SK-N-SH (cell line): ENCODE data around the gene FSIP1. TPM values are rescaled to one million over a fixed set of nuclear protein-coding genes. Genes with fewer than 3 reads are reported as not detected.

Experiments
- CTCF ChIA-PET: fragments of 300-600, 350-600 bp; formaldehyde crosslinking; extraction: SDS; loops from one replicate; lab custom pipeline; 2021; lab: Yijun Ruan, JAX
- POLR2A ChIA-PET: fragments of 350-600 bp; sonication (Branson Sonifier 250); formaldehyde crosslinking; extraction: SDS; loops from one replicate; lab custom pipeline; 2020; ENCODE audit warnings: antibody characterized with exemption, inconsistent platforms; lab: Yijun Ruan, JAX
- DNase-seq: peaks from one replicate; pipeline ENCODE4 v3.0.0; 2012
- H2AFZ ChIP-seq: fragments of 200-600 bp; sonication (generic); 2 replicates; pipeline ENCODE4 v1.8.1; 2016; ENCODE audit warnings: antibody characterized with exemption, mild to moderate bottlenecking, low read depth
- H3F3A ChIP-seq: fragments of 200-600 bp; sonication (generic); replicated peaks from 2 replicates; pipeline ENCODE3; 2016; ENCODE audit warnings: antibody characterized with exemption, mild to moderate bottlenecking; ENCODE audit not compliant: insufficient read depth
- H3K27ac ChIP-seq, 2 experiments: fragments of 200-500 bp in 1 of 2; fragments of 200-600 bp in 1 of 2; sonication (Bioruptor generic) in 1 of 2; sonication (generic), shearing (Covaris generic) in 1 of 2; 2 replicates each; pipeline versions ENCODE4 v1.5.1 to v1.6.1; 2014 to 2016; ENCODE audit warnings: low read depth in 2 of 2, inconsistent platforms in 1 of 2, low read length in 1 of 2, mild to moderate bottlenecking in 1 of 2, mixed read lengths in 1 of 2
- H3K27me3 ChIP-seq: fragments of 200-600 bp; sonication (generic), shearing (Covaris generic); 2 replicates; pipeline ENCODE4 v1.6.1; 2016; ENCODE audit warnings: mixed run types; ENCODE audit not compliant: insufficient read depth
- H3K36me3 ChIP-seq, 2 experiments: fragments of 200-500 bp in 1 of 2; fragments of 200-600 bp in 1 of 2; sonication (Bioruptor generic) in 1 of 2; sonication (generic) in 1 of 2; replicated peaks in 1 of 2; 2 replicates each; pipeline versions ENCODE3 to v1.5.1; 2014 to 2016; ENCODE audit warnings: low read length in 1 of 2, mild to moderate bottlenecking in 1 of 2; ENCODE audit not compliant: insufficient read depth in 2 of 2, control insufficient read depth in 1 of 2
- H3K4me1 ChIP-seq, 2 experiments: fragments of 200-500 bp in 1 of 2; fragments of 200-600 bp in 1 of 2; sonication (Bioruptor generic) in 1 of 2; sonication (generic), shearing (Covaris generic) in 1 of 2; 2 replicates each; pipeline versions ENCODE4 v1.5.1 to v1.6.1; 2014 to 2016; ENCODE audit warnings: low read depth in 1 of 2, low read length in 1 of 2, mixed run types in 1 of 2; ENCODE audit not compliant: insufficient read depth in 2 of 2, control insufficient read depth in 1 of 2
- H3K4me2 ChIP-seq: fragments of 200-600 bp; sonication (generic), shearing (Covaris generic); 2 replicates; pipeline ENCODE4 v1.6.1; 2017; ENCODE audit warnings: mixed run types
- H3K4me3 ChIP-seq, 2 experiments: fragments of 200-500 bp in 1 of 2; fragments of 200-600 bp in 1 of 2; sonication (Bioruptor generic) in 1 of 2; sonication (generic), shearing (Covaris generic) in 1 of 2; 2 replicates each; pipeline versions ENCODE4 v1.5.1 to v1.8.1; 2014 to 2016; ENCODE audit warnings: low read depth in 2 of 2, inconsistent platforms in 1 of 2, low read length in 1 of 2, mild to moderate bottlenecking in 1 of 2, mixed read lengths in 1 of 2, moderate library complexity in 1 of 2
- H3K79me2 ChIP-seq: fragments of 200-600 bp; sonication (generic); 2 replicates; pipeline ENCODE4 v1.8.1; 2017; ENCODE audit warnings: mild to moderate bottlenecking; ENCODE audit not compliant: insufficient read depth
- H3K9ac ChIP-seq: fragments of 200-600 bp; sonication (generic); 2 replicates; pipeline ENCODE4 v1.6.1; 2017; ENCODE audit warnings: mixed run types
- H3K9me2 ChIP-seq: fragments of 200-600 bp; sonication (generic); 2 replicates; pipeline ENCODE4 v1.6.1; 2017; ENCODE audit warnings: mixed run types
- H3K9me3 ChIP-seq: fragments of 200-600 bp; sonication (generic); 2 replicates; pipeline ENCODE4 v1.6.1; 2017; ENCODE audit warnings: mixed run types, mild to moderate bottlenecking, moderate library complexity
- H4K20me1 ChIP-seq: fragments of 200-600 bp; sonication (generic); 2 replicates; pipeline ENCODE4 v1.6.1; 2017; ENCODE audit warnings: mild to moderate bottlenecking, mixed run types; ENCODE audit not compliant: insufficient read depth
- CHD2 ChIP-seq: fragments of 150-350 bp; IDR thresholded peaks from 2 replicates; pipeline ENCODE4 v1.6.1; 2018; ENCODE audit warnings: low read length; ENCODE audit not compliant: partially characterized antibody
- ELF1 ChIP-seq: IDR thresholded peaks from 2 replicates; pipeline ENCODE4 v1.4.0; 2012
- EP300 ChIP-seq, 2 experiments: IDR thresholded peaks; 2 replicates each; pipeline versions ENCODE4 v1.4.0 to v1.6.1; 2012; ENCODE audit warnings: borderline replicate concordance in 1 of 2, low read depth in 1 of 2, low read length in 1 of 2
- EZH2phosphoT487 ChIP-seq: fragments of 200-600 bp; sonication (generic); IDR thresholded peaks from 2 replicates; pipeline ENCODE4 v1.6.1; 2017; ENCODE audit warnings: low read depth, mixed run types, mild to moderate bottlenecking, antibody characterized with exemption, moderate library complexity, borderline replicate concordance
- GATA2 ChIP-seq: sonication (generic); formaldehyde crosslinking; IDR thresholded peaks from 2 replicates; pipeline ENCODE4 v1.5.0; 2020; ENCODE audit warnings: mild to moderate bottlenecking, missing genetic modification reagents
- JUND ChIP-seq: IDR thresholded peaks from 2 replicates; pipeline ENCODE4 v1.4.0; 2012
- MAX ChIP-seq: IDR thresholded peaks from 2 replicates; pipeline ENCODE4 v1.4.0; 2012; ENCODE audit warnings: low read depth
- NFIC ChIP-seq: IDR thresholded peaks from 2 replicates; pipeline ENCODE4 v1.4.0; 2012; ENCODE audit warnings: borderline replicate concordance
- RCOR1 ChIP-seq: fragments of 150-350 bp; IDR thresholded peaks from 2 replicates; pipeline ENCODE4 v1.6.1; 2017; ENCODE audit warnings: antibody characterized with exemption, low read length
- REST ChIP-seq: IDR thresholded peaks from 2 replicates; pipeline ENCODE4 v1.6.1; 2012; ENCODE audit warnings: mild to moderate bottlenecking, low read depth, low read length, moderate library complexity
- RFX5 ChIP-seq: IDR thresholded peaks from 2 replicates; pipeline ENCODE4 v1.6.1; 2012; ENCODE audit warnings: mild to moderate bottlenecking, improper control_type of control experiment, low read length
- USF1 ChIP-seq: IDR thresholded peaks from 2 replicates; pipeline ENCODE4 v1.4.0; 2012; ENCODE audit warnings: low read depth, borderline replicate concordance
- USF2 ChIP-seq: fragments of 150-350 bp; IDR thresholded peaks from 2 replicates; pipeline ENCODE4 v1.6.1; 2017; ENCODE audit warnings: antibody characterized with exemption, low read length, low read depth, borderline replicate concordance
- WGBS: methylation state at CpG from one replicate; pipeline ENCODE4 v1.1.6; 2017; ENCODE audit warnings: low lambda C conversion rate; 5-methylcytosine and 5-hydroxymethylcytosine counted together
- polyA plus RNA-seq, 3 experiments: library from polyadenylated mRNA; depleted of rRNA; stranded (reverse); fragments of >200 nt; gene quantifications; 2 replicates each; pipeline ENCODE4 v1.2.3, GENCODE V29; 2012

The FSIP1 gene
- polyA plus RNA-seq, 1 of the 3 experiments (the other 2 are of a cell fraction), result 0.43 TPM

- CTCF ChIA-PET, result interaction anchor here (0.8 to 5.2 kb wide), 5 partner anchors 173 to 877 kb away, joined by 3 to 44 read pairs (median 9); no protein-coding TSS in a partner anchor
- no peaks in the 10 kb centered on the region for H3K9me2 ChIP-seq
- no peak for TF ChIP-seq REST
- TF ChIP-seq USF1, result no peak
- no peak for TF ChIP-seq EP300 (IDR thresholded peaks at IDR 0.05; ENCODE audit: borderline replicate concordance in 1 of 2, low read depth in 1 of 2, low read length in 1 of 2)
- no peak for TF ChIP-seq CHD2
- no peak; the same call in 1 of the 2 replicates for TF ChIP-seq JUND
- no peak for TF ChIP-seq RCOR1
- no peak for TF ChIP-seq RFX5
- no peak for TF ChIP-seq GATA2 (CRISPR knock-in tag)
- TF ChIP-seq EZH2phosphoT487, result no peak
- TF ChIP-seq ELF1, result no peak
- TF ChIP-seq, all 33 proteins: peak for 0
- no peak overlapping the region for H2AFZ ChIP-seq
- no peaks in the 10 kb centered on the region for H3K27me3 ChIP-seq
- H4K20me1 ChIP-seq, result peaks cover 71% of the 10 kb centered on the region
- H3F3A ChIP-seq, result peaks cover 70% of the 10 kb centered on the region
- H3K9me3 ChIP-seq, result no peaks in the 10 kb centered on the region
- H3K9ac ChIP-seq, result peak overlapping the region; percentile 85
- peak overlapping the region; percentile 59 to 72 for H3K4me3 ChIP-seq
- DNase-seq, result no peak
- 72% methylated on average over 4 of the region's 4 CpGs for WGBS
- POLR2A ChIA-PET, result no interaction called here
- H3K36me3 ChIP-seq, result peaks cover 59 to 64% of the 10 kb centered on the region in 2 experiments
- H3K27ac ChIP-seq, result peak overlapping the region in 1 of 2 experiments; percentile 94; a peak in 2 of 4 replicates
- peaks cover 63% of the 10 kb centered on the region for H3K79me2 ChIP-seq
- peaks cover 5 to 8% of the 10 kb centered on the region in 2 experiments; a peak in 2 of 4 replicates for H3K4me1 ChIP-seq
- H3K4me2 ChIP-seq, result peak overlapping the region; percentile 82
Observed at GRCh38 chr15:39582977-39583595, 199.6 kb downstream of the FSIP1 start.

- ChIA-PET POLR2A (no interaction called here), CTCF (interaction anchor here (0.8 to 5.2 kb wide), 8 partner anchors 29 to 876 kb away, joined by 3 to 44 read pairs (median 6); no protein-coding TSS in a partner anchor)
- Histone ChIP-seq H4K20me1 (peaks cover 64% of the 10 kb centered on the region), H3K27me3 (no peaks in the 10 kb centered on the region), H3F3A (peaks cover 63% of the 10 kb centered on the region), H3K27ac (peak overlapping the region in 1 of 2 experiments; percentile 94; a peak in 2 of 4 replicates), H3K4me2 (peak overlapping the region; percentile 82), H3K9ac (peak overlapping the region; percentile 85), H2AFZ (no peak overlapping the region), H3K36me3 (peaks cover 52 to 58% of the 10 kb centered on the region in 2 experiments), H3K9me2 (no peaks in the 10 kb centered on the region), H3K9me3 (no peaks in the 10 kb centered on the region), H3K4me3 (peak overlapping the region; percentile 59 to 72), H3K79me2 (peaks cover 56% of the 10 kb centered on the region), H3K4me1 (peaks cover 5 to 8% of the 10 kb centered on the region in 2 experiments; a peak in 2 of 4 replicates)
- TF ChIP-seq NFIC (peak; percentile 59), USF1 (peak; percentile 48; the same call in 1 of the 2 replicates), MAX (0 out of 2 replicates have a peak, but pooled peaks have one; percentile 19), USF2 (no peak)
- 66% methylated on average over 14 of the region's 20 CpGs for WGBS
- no peak for DNase-seq
Observed at GRCh38 chr15:39582286-39582976, 200.2 kb downstream of the FSIP1 start.
